IPS-18c (cell line): ENCODE results near the gene NDUFB11.
"Not testable (repeated sequence)": the region's sequence is repeated elsewhere in the genome, so short reads cannot be mapped to it uniquely, and the experiment has no call there.

Experiments
- H3K4me3 ChIP-seq: 2 replicates; pipeline ENCODE4 v1.7.0; 2013; ENCODE audit warnings: low read depth, mild to moderate bottlenecking, low read length, moderate library complexity; ENCODE audit not compliant: insufficient read depth
- H3K9me3 ChIP-seq: one replicate; pipeline ENCODE4 v1.6.1; 2013; ENCODE audit warnings: mild to moderate bottlenecking, low read length, moderate library complexity; ENCODE audit not compliant: control insufficient read depth, insufficient read depth

Gene NDUFB11

GRCh38 chrX:47124466-47124865 lies 20.0 kb downstream of the NDUFB11 start:
- not testable (repeated sequence) for H3K4me3 ChIP-seq, H3K9me3 ChIP-seq

DNA sequence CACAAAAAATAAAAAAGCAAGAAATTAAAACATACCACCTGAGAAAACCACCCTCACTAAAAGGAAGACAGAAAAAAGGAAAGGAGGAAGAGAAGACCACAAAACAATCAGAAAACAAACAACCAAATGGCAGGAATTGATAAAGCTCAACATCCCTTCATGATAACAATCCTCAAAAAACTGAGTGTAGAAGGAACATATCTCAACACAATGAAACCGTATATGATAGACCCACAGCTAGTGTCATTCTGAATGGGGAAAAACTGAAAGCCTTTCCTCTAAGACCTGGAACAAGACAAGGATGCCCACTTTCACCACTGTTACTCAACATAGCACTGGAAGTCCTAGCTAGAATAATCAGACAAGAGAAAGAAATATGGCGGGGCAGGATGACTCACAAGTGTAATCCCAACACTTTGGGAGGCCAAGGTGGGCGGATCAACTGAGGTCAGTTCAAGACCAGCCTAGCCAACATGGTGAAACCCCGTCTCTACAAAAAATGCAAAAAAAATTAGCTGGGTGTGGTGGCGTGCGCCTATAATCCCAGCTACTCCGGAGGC lies 27.9 kb downstream of the NDUFB11 start:
- not testable (repeated sequence) for H3K4me3 ChIP-seq, H3K9me3 ChIP-seq

- H3K9me3 ChIP-seq, result peaks cover 4% of the 10 kb centered on the region
- no peak overlapping the region for H3K4me3 ChIP-seq
These were observed 32.1 kb downstream of the NDUFB11 start for GRCh38 chrX:47112316-47112954.

DNA sequence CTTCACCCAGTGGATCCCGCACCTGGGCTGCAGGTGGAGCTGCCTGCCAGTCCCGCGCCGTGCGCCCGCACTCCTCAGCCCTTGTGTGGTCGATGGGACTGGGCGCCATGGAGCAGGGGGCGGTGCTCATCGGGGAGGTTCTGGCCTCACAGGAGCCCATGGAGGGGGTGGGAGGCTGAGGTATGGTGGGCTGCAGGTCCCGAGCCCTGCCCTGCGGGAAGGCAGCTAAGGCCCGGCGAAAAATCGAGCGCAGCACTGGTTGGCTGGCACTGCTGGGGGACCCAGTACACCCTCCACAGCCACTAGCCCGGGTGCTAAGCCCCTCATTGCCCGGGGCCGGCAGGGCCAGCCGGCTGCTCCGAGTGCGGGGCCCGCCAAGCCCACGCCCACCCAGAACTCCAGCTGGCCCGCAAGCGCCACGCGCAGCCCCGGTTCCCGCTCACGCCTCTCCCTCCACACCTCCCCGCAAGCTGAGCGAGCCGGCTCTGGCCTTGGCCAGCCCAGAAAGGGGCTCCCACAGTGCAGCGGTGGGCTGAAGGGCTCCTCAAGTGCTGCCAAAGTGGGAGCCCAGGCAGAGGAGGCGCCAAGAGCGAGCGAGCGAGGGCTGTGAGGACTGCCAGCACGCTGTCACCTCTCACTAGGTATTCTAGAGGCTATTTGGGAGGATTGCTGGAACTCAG lies 33.4 kb downstream of the NDUFB11 start:
- not testable (repeated sequence) for H3K9me3 ChIP-seq, H3K4me3 ChIP-seq

DNA sequence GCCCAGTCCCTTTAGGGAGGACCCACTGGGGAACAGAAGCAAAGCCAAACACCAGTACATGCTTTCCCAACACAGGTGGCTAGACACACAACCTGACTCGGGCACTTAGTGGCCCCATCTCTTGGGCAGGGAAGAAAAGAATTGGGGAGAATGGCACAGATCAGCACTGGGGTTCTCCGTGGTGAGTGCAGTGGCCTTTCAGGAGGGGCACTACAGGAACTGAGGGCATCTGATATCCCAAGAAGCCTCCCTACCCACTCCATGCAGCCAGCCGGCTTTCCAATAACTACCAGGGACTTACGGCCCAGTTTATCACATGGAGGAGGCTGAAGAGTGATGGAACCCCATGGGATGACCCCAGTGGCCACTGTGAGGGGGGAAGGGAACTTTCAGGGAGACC lies 43.3 kb downstream of the NDUFB11 start:
- Histone ChIP-seq H3K9me3 (no peaks in the 10 kb centered on the region), H3K4me3 (no peak overlapping the region)

DNA sequence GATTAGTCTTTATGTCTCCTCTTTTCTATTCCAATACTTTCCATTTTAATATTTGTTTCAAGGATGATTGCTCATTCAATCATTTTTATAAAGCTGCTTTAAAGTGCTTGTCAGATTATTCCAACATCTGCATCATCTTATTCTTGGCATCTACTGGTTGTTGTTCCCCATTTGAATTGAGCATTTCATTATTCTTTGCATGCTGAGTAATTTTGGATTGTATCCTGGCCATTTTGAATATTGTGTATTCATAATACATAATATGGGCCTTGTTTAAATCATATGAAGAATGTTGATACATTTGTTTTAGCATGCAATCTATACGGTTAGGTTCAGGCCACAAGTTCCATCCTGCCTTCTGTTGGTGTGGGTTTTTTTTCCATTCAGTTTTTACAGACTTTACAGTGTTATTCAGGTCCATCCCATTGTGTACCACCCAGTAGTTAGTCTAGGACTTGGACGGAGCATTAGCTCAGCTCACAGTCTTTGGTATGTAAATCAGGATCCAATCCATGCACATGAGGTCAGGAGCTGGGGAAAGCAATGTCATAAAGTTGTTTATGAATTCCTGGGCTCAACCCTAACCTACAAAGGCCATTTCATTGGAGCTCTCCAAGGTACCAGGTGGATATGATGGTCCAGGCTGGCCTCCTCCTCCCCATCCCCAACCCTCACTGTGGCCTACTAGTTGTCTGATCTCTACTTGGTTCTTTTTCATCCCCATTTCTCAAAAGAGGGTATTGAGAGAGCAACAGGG lies 46.0 kb downstream of the NDUFB11 start:
- H3K9me3 ChIP-seq, result no peaks in the 10 kb centered on the region
- no peak overlapping the region for H3K4me3 ChIP-seq

DNA sequence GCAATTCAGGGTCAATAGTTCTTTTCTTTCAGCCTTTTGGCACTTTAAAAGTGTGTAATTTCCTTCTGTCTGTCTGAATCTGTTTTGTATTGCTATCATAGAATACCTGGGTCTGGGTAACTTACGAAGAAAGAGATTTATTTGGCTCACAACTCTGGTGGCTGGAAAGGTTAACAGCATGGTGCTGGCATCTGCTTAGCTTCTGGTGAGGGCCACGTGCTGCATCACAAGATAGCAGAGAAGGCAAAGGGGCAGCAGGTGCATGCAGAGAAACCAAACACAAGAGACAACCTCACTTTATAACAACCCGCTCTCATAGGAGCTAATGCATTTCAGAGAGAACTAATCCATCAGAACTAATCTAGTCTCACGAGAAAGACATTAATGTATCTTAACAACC lies 47.5 kb downstream of the NDUFB11 start:
- no peaks in the 10 kb centered on the region for H3K9me3 ChIP-seq
- no peak overlapping the region for H3K4me3 ChIP-seq

GRCh38 chrX:47093860-47094259 lies 50.6 kb downstream of the NDUFB11 start:
- Histone ChIP-seq H3K9me3 (peaks cover 2% of the 10 kb centered on the region), H3K4me3 (no peak overlapping the region)

DNA sequence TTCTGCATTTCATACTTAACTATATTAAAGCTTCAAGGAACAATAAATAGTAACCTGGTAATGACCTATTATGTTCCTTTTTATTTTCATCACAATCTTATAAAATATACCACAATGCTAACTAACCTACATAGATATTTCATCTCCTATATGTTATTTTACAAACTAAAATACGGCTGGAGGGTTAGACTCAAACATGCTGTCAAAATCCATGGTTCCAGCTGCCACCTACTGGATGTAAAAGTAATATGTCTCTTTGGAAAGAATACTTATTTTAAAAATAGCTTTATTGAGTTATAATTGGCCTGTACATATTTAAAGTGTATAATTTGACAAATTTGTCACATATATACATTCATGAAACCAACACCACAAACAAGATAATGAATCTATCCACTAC lies 51.3 kb downstream of the NDUFB11 start:
- H3K4me3 ChIP-seq, result no peak overlapping the region
- H3K9me3 ChIP-seq, result peaks cover 4% of the 10 kb centered on the region
